ENCODE measurements around the gene RPL5. TPM values are rescaled to one million over a fixed set of nuclear protein-coding genes. Genes with fewer than 3 reads are reported as not detected.

The RPL5 gene
- total and polyA plus RNA-seq, 2 donors (not counting 1 experiment from before 2014, with no cell fraction given): 1,198 to 2,145 TPM

DNA sequence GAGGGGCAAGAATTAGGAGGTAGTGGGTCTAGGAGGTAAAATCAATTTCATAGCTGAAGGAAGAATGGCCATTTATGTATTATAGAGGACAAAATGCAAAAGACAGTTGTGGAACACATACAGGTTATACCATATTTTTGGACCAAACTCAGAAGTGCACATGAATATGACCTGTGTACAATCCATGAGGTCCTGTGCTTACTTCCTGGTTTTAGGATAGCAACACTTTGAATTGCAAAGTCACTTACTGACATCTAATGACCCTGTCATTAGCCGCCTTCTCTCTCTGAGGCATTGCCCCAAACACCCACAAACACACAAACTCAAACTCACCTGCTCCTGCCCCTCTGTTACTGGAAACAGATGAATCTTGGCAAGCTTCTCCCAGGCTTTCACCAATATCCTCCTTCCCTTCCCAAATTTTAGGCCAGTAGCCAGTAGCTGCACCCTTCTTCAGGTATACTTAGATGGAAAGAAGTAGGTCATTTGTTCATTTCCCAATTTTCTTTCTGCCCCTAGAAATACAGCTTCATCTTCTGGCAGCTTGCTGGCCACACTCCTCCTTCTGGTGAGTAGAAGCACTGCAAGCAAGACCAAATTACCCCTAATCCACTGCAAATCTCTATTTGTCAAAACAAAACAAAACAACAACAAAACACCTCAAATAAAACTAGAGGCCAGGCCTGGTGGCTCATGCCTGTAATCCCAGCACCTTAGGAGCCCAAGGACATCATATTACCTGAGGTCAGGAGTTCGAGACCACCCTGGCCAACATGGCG lies 13.7 kb upstream of the RPL5 start:
- H4K20me1 ChIP-seq (ENCODE audit: control insufficient read depth, extremely low read depth, insufficient read depth, low read length): no peaks in the 10 kb centered on the region
- H3K27ac ChIP-seq (ENCODE audit: insufficient read depth, low read length): no peak overlapping the region
- no peaks in the 10 kb centered on the region for H3K79me2 ChIP-seq (ENCODE audit: control insufficient read depth, insufficient read depth, low read length)
- H3K9me3 ChIP-seq (ENCODE audit: control insufficient read depth, insufficient read depth, low read depth, low read length): no peaks in the 10 kb centered on the region
- H3K4me1 ChIP-seq (ENCODE audit: control insufficient read depth, extremely low read depth, insufficient read depth, low read length): no peaks in the 10 kb centered on the region
- H3K4me3 ChIP-seq (replicated peaks in 1 of 4; ENCODE audit: control extremely low read depth in 1 of 4, insufficient read depth in 1 of 4, low read depth in 3 of 4, low read length in 4 of 4): no peak overlapping the region
- no peaks in the 10 kb centered on the region for H3K27me3 ChIP-seq (ENCODE audit: control insufficient read depth, insufficient read depth, low read length)
- H2AFZ ChIP-seq (ENCODE audit: low read length): no peak overlapping the region
- TF ChIP-seq EZH2 (IDR thresholded peaks at IDR 0.05; ENCODE audit: low read length, missing control alignments): no peak
- TF ChIP-seq, protein P1, sequence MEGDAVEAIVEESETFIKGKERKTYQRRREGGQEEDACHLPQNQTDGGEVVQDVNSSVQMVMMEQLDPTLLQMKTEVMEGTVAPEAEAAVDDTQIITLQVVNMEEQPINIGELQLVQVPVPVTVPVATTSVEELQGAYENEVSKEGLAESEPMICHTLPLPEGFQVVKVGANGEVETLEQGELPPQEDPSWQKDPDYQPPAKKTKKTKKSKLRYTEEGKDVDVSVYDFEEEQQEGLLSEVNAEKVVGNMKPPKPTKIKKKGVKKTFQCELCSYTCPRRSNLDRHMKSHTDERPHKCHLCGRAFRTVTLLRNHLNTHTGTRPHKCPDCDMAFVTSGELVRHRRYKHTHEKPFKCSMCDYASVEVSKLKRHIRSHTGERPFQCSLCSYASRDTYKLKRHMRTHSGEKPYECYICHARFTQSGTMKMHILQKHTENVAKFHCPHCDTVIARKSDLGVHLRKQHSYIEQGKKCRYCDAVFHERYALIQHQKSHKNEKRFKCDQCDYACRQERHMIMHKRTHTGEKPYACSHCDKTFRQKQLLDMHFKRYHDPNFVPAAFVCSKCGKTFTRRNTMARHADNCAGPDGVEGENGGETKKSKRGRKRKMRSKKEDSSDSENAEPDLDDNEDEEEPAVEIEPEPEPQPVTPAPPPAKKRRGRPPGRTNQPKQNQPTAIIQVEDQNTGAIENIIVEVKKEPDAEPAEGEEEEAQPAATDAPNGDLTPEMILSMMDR (conservative IDR thresholded peaks at IDR 0.05 in 1 of 2, IDR thresholded peaks at IDR 0.05 in 1 of 2; ENCODE audit: low read depth in 1 of 2, low read length in 2 of 2): peak; percentile 54 to 83
- H3K4me2 ChIP-seq (ENCODE audit: extremely low read depth, insufficient read depth, low read length): no peak overlapping the region
- H3K9ac ChIP-seq (ENCODE audit: insufficient read depth, low read length): no peak overlapping the region
- DNase-seq (ENCODE audit: low read depth in 2 of 2): peak; percentile 25 to 62
- no peaks in the 10 kb centered on the region for H3K36me3 ChIP-seq (ENCODE audit: control insufficient read depth, insufficient read depth, low read length)

DNA sequence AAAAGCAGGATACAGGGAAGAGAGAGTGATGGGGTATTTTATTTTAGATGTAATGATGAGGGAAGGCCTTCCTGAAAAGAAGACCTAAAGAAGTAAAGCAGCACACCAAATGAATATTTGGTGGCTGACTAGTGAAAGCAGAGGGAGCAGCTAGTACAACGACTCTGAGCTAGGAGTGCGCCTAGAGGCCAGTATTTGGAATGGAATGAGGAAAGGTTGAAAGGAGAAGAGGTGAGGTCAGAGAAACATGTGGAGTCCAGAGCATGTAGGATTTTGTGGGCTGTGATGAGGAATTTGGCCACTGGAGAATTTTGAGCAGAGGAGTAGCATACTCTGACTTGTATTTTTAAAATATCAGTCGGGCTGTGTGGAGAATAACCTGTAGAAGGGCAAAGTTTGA lies 11.8 kb upstream of the RPL5 start:
- Histone ChIP-seq H3K27ac (ENCODE audit: insufficient read depth, low read length) (no peak overlapping the region), H4K20me1 (ENCODE audit: control insufficient read depth, extremely low read depth, insufficient read depth, low read length) (no peaks in the 10 kb centered on the region), H3K9me3 (ENCODE audit: control insufficient read depth, insufficient read depth, low read depth, low read length) (no peaks in the 10 kb centered on the region), H3K36me3 (ENCODE audit: control insufficient read depth, insufficient read depth, low read length) (no peaks in the 10 kb centered on the region), H3K27me3 (ENCODE audit: control insufficient read depth, insufficient read depth, low read length) (no peaks in the 10 kb centered on the region), H2AFZ (ENCODE audit: low read length) (no peak overlapping the region), H3K4me1 (ENCODE audit: control insufficient read depth, extremely low read depth, insufficient read depth, low read length) (no peaks in the 10 kb centered on the region), H3K9ac (ENCODE audit: insufficient read depth, low read length) (no peak overlapping the region), H3K4me2 (ENCODE audit: extremely low read depth, insufficient read depth, low read length) (no peak overlapping the region), H3K4me3 (replicated peaks in 1 of 4; ENCODE audit: control extremely low read depth in 1 of 4, insufficient read depth in 1 of 4, low read depth in 3 of 4, low read length in 4 of 4) (no peak overlapping the region), H3K79me2 (ENCODE audit: control insufficient read depth, insufficient read depth, low read length) (no peaks in the 10 kb centered on the region)
- TF ChIP-seq, protein P1 (conservative IDR thresholded peaks at IDR 0.05 in 1 of 2, IDR thresholded peaks at IDR 0.05 in 1 of 2; ENCODE audit: low read depth in 1 of 2, low read length in 2 of 2): no peak
- no peak for TF ChIP-seq EZH2 (IDR thresholded peaks at IDR 0.05; ENCODE audit: low read length, missing control alignments)
- DNase-seq (ENCODE audit: low read depth in 2 of 2): peak in 1 of 2 donors; percentile 55

DNA sequence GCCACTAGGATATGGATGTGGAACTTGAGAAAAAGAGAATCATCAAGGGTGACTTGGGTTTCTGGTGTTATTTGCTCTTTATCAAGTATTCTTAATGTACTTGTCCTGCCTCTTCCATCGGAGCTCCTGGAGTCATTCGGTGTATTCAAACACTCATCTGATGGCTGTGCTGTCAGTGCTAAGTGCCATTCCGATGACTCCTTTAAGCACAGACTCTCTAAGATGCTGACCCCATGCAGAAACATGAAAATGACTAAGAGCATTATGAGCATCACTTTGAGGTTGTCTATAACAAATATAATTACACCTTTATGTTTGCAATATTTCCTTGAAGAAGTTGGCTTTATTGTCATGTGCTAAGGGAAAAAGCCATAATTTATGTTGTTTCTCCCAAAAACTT lies 11.3 kb upstream of the RPL5 start:
- DNase-seq (ENCODE audit: low read depth in 2 of 2): peak in 1 of 2 donors; percentile 50
- no peak overlapping the region for H3K27ac ChIP-seq (ENCODE audit: insufficient read depth, low read length)
- no peaks in the 10 kb centered on the region for H4K20me1 ChIP-seq (ENCODE audit: control insufficient read depth, extremely low read depth, insufficient read depth, low read length)
- H3K4me2 ChIP-seq (ENCODE audit: extremely low read depth, insufficient read depth, low read length): no peak overlapping the region
- no peaks in the 10 kb centered on the region for H3K4me1 ChIP-seq (ENCODE audit: control insufficient read depth, extremely low read depth, insufficient read depth, low read length)
- no peaks in the 10 kb centered on the region for H3K36me3 ChIP-seq (ENCODE audit: control insufficient read depth, insufficient read depth, low read length)
- TF ChIP-seq EZH2 (IDR thresholded peaks at IDR 0.05; ENCODE audit: low read length, missing control alignments): no peak
- TF ChIP-seq, protein P1 (conservative IDR thresholded peaks at IDR 0.05 in 1 of 2, IDR thresholded peaks at IDR 0.05 in 1 of 2; ENCODE audit: low read depth in 1 of 2, low read length in 2 of 2): no peak
- no peak overlapping the region for H3K4me3 ChIP-seq (replicated peaks in 1 of 4; ENCODE audit: control extremely low read depth in 1 of 4, insufficient read depth in 1 of 4, low read depth in 3 of 4, low read length in 4 of 4)
- H3K9ac ChIP-seq (ENCODE audit: insufficient read depth, low read length): no peak overlapping the region
- H3K27me3 ChIP-seq (ENCODE audit: control insufficient read depth, insufficient read depth, low read length): no peaks in the 10 kb centered on the region
- no peaks in the 10 kb centered on the region for H3K9me3 ChIP-seq (ENCODE audit: control insufficient read depth, insufficient read depth, low read depth, low read length)
- H3K79me2 ChIP-seq (ENCODE audit: control insufficient read depth, insufficient read depth, low read length): no peaks in the 10 kb centered on the region
- no peak overlapping the region for H2AFZ ChIP-seq (ENCODE audit: low read length)

Data from fibroblast of lung (primary cell).